CD4-positive, CD25-positive, alpha-beta regulatory T cell (primary cell): ENCODE data around the gene ZNF835. TPM values are rescaled to one million over a fixed set of nuclear protein-coding genes. Genes with fewer than 3 reads are reported as not detected.

Source experiments
- ATAC-seq, 2 donors: fragments of 150-1000 bp; cut with Tn5 transposase; one replicate each; pipeline ENCODE4 v1.10.0; 2021; ENCODE audit warnings: low read depth in 2 of 2, moderate number of reproducible peaks in 2 of 2, moderate library complexity in 1 of 2
- DNase-seq, 3 donors: peaks; one replicate each; pipeline versions ENCODE4 v3.0.0 to v3.0.0-alpha.2; 2012 to 2022; ENCODE audit warnings: mixed read lengths in 1 of 3
- H3K27ac ChIP-seq: one replicate; pipeline ENCODE4 v1.7.0; 2013; ENCODE audit warnings: mild to moderate bottlenecking, low read length; ENCODE audit not compliant: insufficient read depth, poor library complexity, severe bottlenecking
- H3K27me3 ChIP-seq: one replicate; pipeline ENCODE4 v1.7.0; 2013; ENCODE audit warnings: low read length; ENCODE audit not compliant: control insufficient read depth, insufficient read depth
- H3K36me3 ChIP-seq: one replicate; pipeline ENCODE4 v1.7.0; 2013; ENCODE audit warnings: mild to moderate bottlenecking, low read length, moderate library complexity; ENCODE audit not compliant: control insufficient read depth, insufficient read depth
- H3K4me1 ChIP-seq: 2 replicates; pipeline ENCODE4 v1.7.0; 2013; ENCODE audit warnings: mild to moderate bottlenecking, low read length; ENCODE audit not compliant: insufficient read depth, control insufficient read depth, poor library complexity, severe bottlenecking
- H3K4me3 ChIP-seq: one replicate; pipeline ENCODE4 v1.7.0; 2013; ENCODE audit warnings: low read depth, mild to moderate bottlenecking, low read length, moderate library complexity
- H3K9me3 ChIP-seq, 2 experiments: 1 replicate in 1 of 2; 2 replicates in 1 of 2; pipeline ENCODE4 v1.7.0; 2013; ENCODE audit warnings: low read length in 2 of 2, mild to moderate bottlenecking in 1 of 2, moderate library complexity in 1 of 2; ENCODE audit not compliant: control insufficient read depth in 2 of 2
- H3K27ac Mint-ChIP-seq, 3 donors: one replicate each; pipeline ENCODE4 v1.8.0; 2020 to 2022; ENCODE audit warnings: mild to moderate bottlenecking in 3 of 3, mixed read lengths in 3 of 3, moderate library complexity in 2 of 3
- H3K27me3 Mint-ChIP-seq: one replicate; pipeline ENCODE4 v1.8.0; 2022; ENCODE audit warnings: mild to moderate bottlenecking, mixed read lengths
- H3K36me3 Mint-ChIP-seq: one replicate; pipeline ENCODE4 v1.8.0; 2020; ENCODE audit warnings: mixed read lengths
- H3K4me1 Mint-ChIP-seq, 4 donors: one replicate each; pipeline ENCODE4 v1.8.0; 2020 to 2022; ENCODE audit warnings: mixed read lengths in 4 of 4, mild to moderate bottlenecking in 1 of 4
- H3K4me3 Mint-ChIP-seq, 4 donors: one replicate each; pipeline ENCODE4 v1.8.0; 2020 to 2022; ENCODE audit warnings: mild to moderate bottlenecking in 4 of 4, mixed read lengths in 4 of 4, moderate library complexity in 3 of 4
- H3K9me3 Mint-ChIP-seq, 7 donors: one replicate each; pipeline ENCODE4 v1.8.0; 2020 to 2022; ENCODE audit warnings: mixed read lengths in 7 of 7, mild to moderate bottlenecking in 3 of 7, moderate library complexity in 2 of 7
- polyA plus RNA-seq, 4 donors: library from polyadenylated mRNA; unstranded; fragments of 300-500 nt; fragmentation: Illumina TruSeq; gene quantifications; one replicate each; pipeline ENCODE4 v1.2.3, GENCODE V29; 2021
- total RNA-seq: library from RNA; stranded (reverse); gene quantifications from one replicate; pipeline ENCODE4 v1.2.3, GENCODE V29; 2022

The ZNF835 gene
- total and polyA plus RNA-seq, 5 donors from 2014 or later = 0.15 to 5.6 (median 0.70) TPM

DNA sequence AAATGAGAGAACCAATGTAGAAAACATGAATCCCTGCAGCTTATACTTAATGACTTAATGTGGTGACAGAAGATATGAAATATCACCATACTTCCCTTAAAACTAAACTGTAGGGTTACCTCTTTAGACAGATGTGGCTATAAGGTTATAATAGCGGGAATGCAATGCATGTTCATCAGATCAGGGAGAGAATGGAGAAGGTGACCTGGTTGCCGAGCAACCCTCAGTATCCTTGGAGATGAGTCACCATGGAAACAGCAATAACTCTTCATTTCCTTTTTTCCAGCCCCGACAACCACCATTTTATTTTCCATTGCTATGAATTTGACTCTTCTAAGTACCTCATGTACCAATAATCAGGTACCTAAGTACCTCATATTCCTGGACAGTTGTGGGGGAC is 28.0 kb upstream of the ZNF835 start:
- ATAC-seq (no peak), DNase-seq (no peak)
- peaks cover 19 to 23% of the 10 kb centered on the region in 2 experiments for H3K9me3 ChIP-seq
- Mint-ChIP-seq H3K27ac (no peak overlapping the region), H3K36me3 (peaks cover 3% of the 10 kb centered on the region), H3K9me3 (peaks cover 0 to 33% (median 13%) of the 10 kb centered on the region in 7 donors), H3K4me1 (no peaks in the 10 kb centered on the region), H3K4me3 (no peak overlapping the region), H3K27me3 (no peaks in the 10 kb centered on the region)
- no peaks in the 10 kb centered on the region for H3K36me3 ChIP-seq
- H3K4me1 ChIP-seq = no peaks in the 10 kb centered on the region
- no peaks in the 10 kb centered on the region for H3K27me3 ChIP-seq
- no peak overlapping the region for H3K27ac ChIP-seq
- H3K4me3 ChIP-seq = no peak overlapping the region

DNA sequence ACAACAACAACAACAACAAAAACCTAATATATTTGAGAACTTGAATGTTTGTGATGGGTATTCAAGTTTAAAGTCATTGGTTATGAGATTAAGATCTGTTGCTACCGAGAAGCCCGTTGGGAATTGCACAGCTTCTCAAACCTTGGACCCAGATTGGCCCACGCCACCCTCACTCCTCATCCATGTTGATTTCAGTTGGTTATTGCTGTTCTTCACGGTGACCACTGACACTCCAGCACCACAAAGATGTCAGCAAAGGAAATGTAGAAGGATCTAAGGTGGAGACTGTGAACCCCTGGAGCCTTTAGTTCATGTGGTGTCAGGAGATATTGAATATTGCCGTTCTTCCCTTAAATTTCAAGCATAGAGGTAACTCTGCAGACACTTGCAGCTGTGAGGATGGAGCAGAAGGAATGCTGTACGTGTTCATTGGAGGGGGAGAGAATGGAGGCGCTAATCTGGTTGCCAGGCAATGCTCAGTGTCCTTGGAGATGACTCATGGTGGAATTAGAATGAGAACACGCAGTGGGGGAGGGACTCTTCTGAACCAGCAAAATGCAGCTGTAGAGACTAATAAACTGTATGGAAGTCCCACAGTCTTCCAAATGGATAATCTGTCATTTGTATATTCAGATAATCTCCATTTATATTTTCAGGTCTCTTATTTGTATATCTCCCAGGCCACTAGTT is 20.8 kb upstream of the ZNF835 start:
- Mint-ChIP-seq H3K36me3 (peaks cover 8% of the 10 kb centered on the region), H3K4me1 (peaks cover 0 to 2% (median 0%) of the 10 kb centered on the region in 4 donors), H3K27ac (no peak overlapping the region), H3K27me3 (no peaks in the 10 kb centered on the region), H3K4me3 (no peak overlapping the region), H3K9me3 (peaks cover 7 to 25% (median 15%) of the 10 kb centered on the region in 7 donors)
- Histone ChIP-seq H3K27me3 (no peaks in the 10 kb centered on the region), H3K4me3 (no peak overlapping the region), H3K9me3 (peaks cover 6 to 21% of the 10 kb centered on the region in 2 experiments), H3K27ac (no peak overlapping the region), H3K36me3 (no peaks in the 10 kb centered on the region), H3K4me1 (no peaks in the 10 kb centered on the region)
- DNase-seq = no peak
- no peak for ATAC-seq

DNA sequence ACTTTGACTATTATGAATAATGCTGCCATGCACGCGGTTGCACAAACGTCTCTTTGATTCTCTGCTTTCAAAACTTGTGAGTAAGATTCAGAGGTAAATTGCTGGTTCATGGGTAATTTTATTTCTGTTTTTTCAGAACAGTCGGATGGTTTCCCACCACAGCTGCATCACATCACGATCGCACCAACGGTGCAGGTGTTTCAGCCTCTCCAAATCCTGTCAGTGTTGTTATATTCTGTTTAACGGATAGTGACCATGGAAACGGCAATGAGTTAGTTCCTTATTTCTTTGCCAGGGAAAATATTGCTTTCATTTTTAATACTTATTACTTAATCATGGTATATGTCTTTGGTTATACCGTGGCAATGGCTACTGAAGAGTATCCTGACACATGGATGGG is 19.1 kb upstream of the ZNF835 start:
- H3K36me3 ChIP-seq = no peaks in the 10 kb centered on the region
- peaks cover 7 to 30% (median 17%) of the 10 kb centered on the region in 7 donors for H3K9me3 Mint-ChIP-seq
- no peaks in the 10 kb centered on the region for H3K4me1 ChIP-seq
- H3K9me3 ChIP-seq = peaks cover 4 to 23% of the 10 kb centered on the region in 2 experiments
- DNase-seq (no peak), ATAC-seq (no peak)
- no peak overlapping the region for H3K4me3 ChIP-seq
- H3K4me1 Mint-ChIP-seq = peaks cover 0 to 2% (median 0%) of the 10 kb centered on the region in 4 donors
- H3K27ac ChIP-seq = no peak overlapping the region
- no peak overlapping the region for H3K4me3 Mint-ChIP-seq
- no peaks in the 10 kb centered on the region for H3K27me3 Mint-ChIP-seq
- H3K27me3 ChIP-seq = no peaks in the 10 kb centered on the region
- no peak overlapping the region for H3K27ac Mint-ChIP-seq
- peaks cover 8% of the 10 kb centered on the region for H3K36me3 Mint-ChIP-seq

DNA sequence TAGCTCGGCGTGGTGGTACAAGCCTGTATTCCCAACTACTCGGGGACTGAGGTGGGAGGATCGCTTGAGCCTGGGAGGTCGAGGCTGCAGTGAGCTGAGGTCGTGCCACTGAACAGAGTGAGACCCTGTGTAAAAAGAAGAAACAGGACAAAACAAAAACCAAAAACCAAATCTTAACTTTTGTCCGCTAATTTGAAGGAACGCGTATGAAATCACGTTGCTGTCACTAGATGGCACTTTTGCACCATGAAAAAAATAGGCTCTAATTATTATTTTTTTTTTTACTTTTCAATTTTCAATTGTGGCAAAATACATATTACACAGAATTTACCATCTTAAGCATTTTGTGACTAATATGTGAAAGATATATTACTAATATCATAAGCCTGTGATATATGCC is 17.6 kb upstream of the ZNF835 start:
- H3K9me3 Mint-ChIP-seq = peaks cover 7 to 35% (median 21%) of the 10 kb centered on the region in 7 donors
- peaks cover 12% of the 10 kb centered on the region for H3K36me3 Mint-ChIP-seq
- H3K36me3 ChIP-seq = no peaks in the 10 kb centered on the region
- H3K27ac Mint-ChIP-seq = no peak overlapping the region
- no peak overlapping the region for H3K4me3 Mint-ChIP-seq
- H3K27me3 ChIP-seq = no peaks in the 10 kb centered on the region
- no peaks in the 10 kb centered on the region for H3K4me1 ChIP-seq
- peaks cover 4 to 29% of the 10 kb centered on the region in 2 experiments for H3K9me3 ChIP-seq
- no peak overlapping the region for H3K27ac ChIP-seq
- H3K27me3 Mint-ChIP-seq = no peaks in the 10 kb centered on the region
- DNase-seq (no peak), ATAC-seq (no peak)
- peaks cover 0 to 2% (median 0%) of the 10 kb centered on the region in 4 donors for H3K4me1 Mint-ChIP-seq
- H3K4me3 ChIP-seq = no peak overlapping the region

GRCh38 chr19:56687031-56687430 is 15.5 kb upstream of the ZNF835 start:
- H3K27ac ChIP-seq = no peak overlapping the region
- H3K36me3 ChIP-seq = no peaks in the 10 kb centered on the region
- H3K27me3 ChIP-seq = no peaks in the 10 kb centered on the region
- H3K4me3 ChIP-seq = no peak overlapping the region
- H3K4me1 ChIP-seq = no peaks in the 10 kb centered on the region
- no peaks in the 10 kb centered on the region for H3K27me3 Mint-ChIP-seq
- H3K36me3 Mint-ChIP-seq = peaks cover 4% of the 10 kb centered on the region
- H3K9me3 Mint-ChIP-seq = peaks cover 0 to 35% (median 15%) of the 10 kb centered on the region in 7 donors
- H3K27ac Mint-ChIP-seq = no peak overlapping the region
- no peak for DNase-seq
- ATAC-seq = no peak
- H3K4me1 Mint-ChIP-seq = peaks cover 0 to 2% (median 0%) of the 10 kb centered on the region in 4 donors
- no peak overlapping the region for H3K4me3 Mint-ChIP-seq
- H3K9me3 ChIP-seq = peaks cover 2 to 28% of the 10 kb centered on the region in 2 experiments

- Histone ChIP-seq H3K27me3 (no peaks in the 10 kb centered on the region), H3K9me3 (peaks cover 2 to 19% of the 10 kb centered on the region in 2 experiments), H3K4me1 (no peaks in the 10 kb centered on the region), H3K4me3 (no peak overlapping the region), H3K36me3 (no peaks in the 10 kb centered on the region), H3K27ac (no peak overlapping the region)
- no peak overlapping the region for H3K4me3 Mint-ChIP-seq
- no peaks in the 10 kb centered on the region for H3K27me3 Mint-ChIP-seq
- no peak for DNase-seq
- no peaks in the 10 kb centered on the region for H3K4me1 Mint-ChIP-seq
- ATAC-seq = no peak
- H3K36me3 Mint-ChIP-seq = peaks cover 4% of the 10 kb centered on the region
- no peak overlapping the region for H3K27ac Mint-ChIP-seq
- peaks cover 0 to 21% (median 11%) of the 10 kb centered on the region in 7 donors for H3K9me3 Mint-ChIP-seq
These were observed 11.6 kb upstream of the ZNF835 start for GRCh38 chr19:56683116-56683515.

GRCh38 chr19:56681702-56682101 is 10.1 kb upstream of the ZNF835 start:
- peaks cover 0 to 17% (median 14%) of the 10 kb centered on the region in 7 donors for H3K9me3 Mint-ChIP-seq

GRCh38 chr19:56678205-56678604 is 6.6 kb upstream of the ZNF835 start:
- no peaks in the 10 kb centered on the region for H3K27me3 ChIP-seq
- no peak for ATAC-seq
- peaks cover 8 to 11% of the 10 kb centered on the region in 2 experiments for H3K9me3 ChIP-seq
- no peaks in the 10 kb centered on the region for H3K4me1 ChIP-seq
- Mint-ChIP-seq H3K9me3 (peaks cover 0 to 13% (median 5%) of the 10 kb centered on the region in 7 donors), H3K27me3 (no peaks in the 10 kb centered on the region), H3K4me1 (peaks cover 0 to 4% (median 0%) of the 10 kb centered on the region in 4 donors), H3K27ac (no peak overlapping the region), H3K4me3 (no peak overlapping the region), H3K36me3 (no peaks in the 10 kb centered on the region)
- H3K4me3 ChIP-seq = no peak overlapping the region
- DNase-seq = no peak
- no peaks in the 10 kb centered on the region for H3K36me3 ChIP-seq
- no peak overlapping the region for H3K27ac ChIP-seq

More at GRCh38 chr19:56681702-56682101, 10.1 kb upstream of the ZNF835 start:
- Mint-ChIP-seq H3K4me1 (no peaks in the 10 kb centered on the region), H3K27me3 (no peaks in the 10 kb centered on the region), H3K4me3 (no peak overlapping the region), H3K36me3 (peaks cover 4% of the 10 kb centered on the region), H3K27ac (no peak overlapping the region)
- peaks cover 5 to 20% of the 10 kb centered on the region in 2 experiments for H3K9me3 ChIP-seq
- H3K27me3 ChIP-seq = no peaks in the 10 kb centered on the region
- no peaks in the 10 kb centered on the region for H3K36me3 ChIP-seq
- no peak for DNase-seq
- no peak for ATAC-seq
- no peak overlapping the region for H3K4me3 ChIP-seq
- H3K4me1 ChIP-seq = no peaks in the 10 kb centered on the region
- no peak overlapping the region for H3K27ac ChIP-seq
